Mucosa of rectum (tissue), 2 donors: ENCODE data around the gene MGLL.

ENCODE experiments used
- H3K27ac ChIP-seq, 2 donors: one replicate each; pipeline ENCODE4 v1.7.0; 2013; ENCODE audit warnings: inconsistent platforms in 2 of 2, low read depth in 2 of 2, low read length in 2 of 2
- H3K27me3 ChIP-seq, 2 donors: one replicate each; pipeline ENCODE4 v1.7.0; 2013; ENCODE audit warnings: low read length in 2 of 2; ENCODE audit not compliant: control insufficient read depth in 2 of 2, insufficient read depth in 2 of 2
- H3K36me3 ChIP-seq, 2 donors: one replicate each; pipeline ENCODE4 v1.7.0; 2013; ENCODE audit warnings: low read length in 2 of 2; ENCODE audit not compliant: control insufficient read depth in 2 of 2, insufficient read depth in 2 of 2
- H3K4me1 ChIP-seq, 2 donors: one replicate each; pipeline ENCODE4 v1.7.0; 2013; ENCODE audit warnings: low read length in 2 of 2, mild to moderate bottlenecking in 1 of 2; ENCODE audit not compliant: control insufficient read depth in 2 of 2, insufficient read depth in 2 of 2
- H3K4me3 ChIP-seq, 2 donors: one replicate each; pipeline ENCODE4 v1.7.0; 2013; ENCODE audit warnings: low read length in 2 of 2
- H3K9ac ChIP-seq, 2 donors: one replicate each; pipeline ENCODE4 v1.7.0; 2013; ENCODE audit warnings: low read length in 2 of 2, low read depth in 1 of 2, mild to moderate bottlenecking in 1 of 2
- H3K9me3 ChIP-seq, 2 donors: one replicate each; pipeline ENCODE4 v1.7.0; 2013; ENCODE audit warnings: low read length in 2 of 2; ENCODE audit not compliant: control insufficient read depth in 2 of 2
- donor health status: healthy.
- donor health status: Normal muscosa, but diverticular disease.

Gene MGLL

GRCh38 chr3:127855246-127855645, 32.9 kb upstream of the MGLL start:
- Histone ChIP-seq H3K27me3 (no peaks in the 10 kb centered on the region), H3K9me3 (no peaks in the 10 kb centered on the region), H3K27ac (no peak overlapping the region), H3K4me3 (no peak overlapping the region), H3K36me3 (no peaks in the 10 kb centered on the region), H3K9ac (no peak overlapping the region), H3K4me1 (no peaks in the 10 kb centered on the region)

- Histone ChIP-seq H3K9ac (no peak overlapping the region), H3K27me3 (no peaks in the 10 kb centered on the region), H3K4me3 (no peak overlapping the region), H3K9me3 (no peaks in the 10 kb centered on the region), H3K4me1 (no peaks in the 10 kb centered on the region), H3K27ac (no peak overlapping the region), H3K36me3 (no peaks in the 10 kb centered on the region)
These were observed 31.4 kb upstream of the MGLL start for GRCh38 chr3:127853681-127854080.

GRCh38 chr3:127851899-127852298, 29.6 kb upstream of the MGLL start:
- no peaks in the 10 kb centered on the region for H3K36me3 ChIP-seq

GRCh38 chr3:127849368-127849767, 27.1 kb upstream of the MGLL start:
- Histone ChIP-seq H3K36me3 (no peaks in the 10 kb centered on the region), H3K27me3 (no peaks in the 10 kb centered on the region), H3K9me3 (no peaks in the 10 kb centered on the region), H3K4me1 (no peaks in the 10 kb centered on the region), H3K27ac (no peak overlapping the region), H3K4me3 (no peak overlapping the region), H3K9ac (no peak overlapping the region)

More at GRCh38 chr3:127851899-127852298, 29.6 kb upstream of the MGLL start:
- Histone ChIP-seq H3K4me3 (no peak overlapping the region), H3K4me1 (no peaks in the 10 kb centered on the region), H3K9me3 (no peaks in the 10 kb centered on the region), H3K27me3 (no peaks in the 10 kb centered on the region), H3K9ac (no peak overlapping the region), H3K27ac (no peak overlapping the region)

- Histone ChIP-seq H3K9me3 (no peaks in the 10 kb centered on the region), H3K4me3 (no peak overlapping the region), H3K27ac (no peak overlapping the region), H3K36me3 (no peaks in the 10 kb centered on the region), H3K27me3 (no peaks in the 10 kb centered on the region), H3K4me1 (no peaks in the 10 kb centered on the region), H3K9ac (no peak overlapping the region)
These were observed 26.1 kb upstream of the MGLL start for GRCh38 chr3:127848131-127849129.

GRCh38 chr3:127847236-127847720, 25.0 kb upstream of the MGLL start:
- Histone ChIP-seq H3K27ac (no peak overlapping the region), H3K4me3 (no peak overlapping the region), H3K4me1 (no peaks in the 10 kb centered on the region), H3K36me3 (no peaks in the 10 kb centered on the region), H3K9ac (no peak overlapping the region), H3K27me3 (no peaks in the 10 kb centered on the region), H3K9me3 (no peaks in the 10 kb centered on the region)

GRCh38 chr3:127846576-127846975, 24.3 kb upstream of the MGLL start:
- no peak overlapping the region for H3K9ac ChIP-seq
- H3K9me3 ChIP-seq = no peaks in the 10 kb centered on the region
- no peaks in the 10 kb centered on the region for H3K36me3 ChIP-seq
- no peak overlapping the region for H3K27ac ChIP-seq
- H3K27me3 ChIP-seq = no peaks in the 10 kb centered on the region
- H3K4me3 ChIP-seq = no peak overlapping the region
- no peaks in the 10 kb centered on the region for H3K4me1 ChIP-seq

- Histone ChIP-seq H3K27me3 (no peaks in the 10 kb centered on the region), H3K9me3 (no peaks in the 10 kb centered on the region), H3K4me3 (no peak overlapping the region)
These were observed 22.1 kb upstream of the MGLL start for GRCh38 chr3:127844326-127844942.

GRCh38 chr3:127840671-127841070, 18.4 kb upstream of the MGLL start:
- Histone ChIP-seq H3K27me3 (no peaks in the 10 kb centered on the region), H3K9ac (no peak overlapping the region)

More at GRCh38 chr3:127844326-127844942, 22.1 kb upstream of the MGLL start:
- H3K9ac ChIP-seq = no peak overlapping the region
- no peaks in the 10 kb centered on the region for H3K36me3 ChIP-seq
- H3K4me1 ChIP-seq = no peaks in the 10 kb centered on the region
- H3K27ac ChIP-seq = no peak overlapping the region

GRCh38 chr3:127839099-127839498, 16.8 kb upstream of the MGLL start:
- Histone ChIP-seq H3K27ac (no peak overlapping the region), H3K9ac (no peak overlapping the region), H3K36me3 (no peaks in the 10 kb centered on the region), H3K4me3 (no peak overlapping the region), H3K4me1 (no peaks in the 10 kb centered on the region), H3K9me3 (no peaks in the 10 kb centered on the region), H3K27me3 (no peaks in the 10 kb centered on the region)

More at GRCh38 chr3:127840671-127841070, 18.4 kb upstream of the MGLL start:
- no peak overlapping the region for H3K4me3 ChIP-seq
- H3K4me1 ChIP-seq = no peaks in the 10 kb centered on the region
- no peak overlapping the region for H3K27ac ChIP-seq
- H3K9me3 ChIP-seq = no peaks in the 10 kb centered on the region
- no peaks in the 10 kb centered on the region for H3K36me3 ChIP-seq
